PC-9 (cell line): ENCODE data around the gene FAM3B. TPM values are rescaled to one million over a fixed set of nuclear protein-coding genes. Genes with fewer than 3 reads are reported as not detected.
"Not testable (repeated sequence)": the region's sequence is repeated elsewhere in the genome, so short reads cannot be mapped to it uniquely, and the experiment has no call there.

ENCODE experiments used
- BruUV-seq: library from RNA; stranded (reverse); fragments of 400-500 nt; replicated peaks from 2 replicates; lab custom pipeline; 2021; lab: Mats Ljungman, UMichigan
- CTCF ChIA-PET: fragments of 300-600 bp; sonication (Branson Sonifier 250); formaldehyde crosslinking; loops from one replicate; lab custom pipeline; 2022; ENCODE audit warnings: antibody characterized with exemption; lab: Charles Lee
- POLR2A ChIA-PET: fragments of 300-600 bp; sonication (Branson Sonifier 250); formaldehyde crosslinking; loops from one replicate; lab custom pipeline; 2022; ENCODE audit warnings: antibody characterized with exemption; ENCODE audit not compliant: unreplicated experiment; lab: Charles Lee
- DNase-seq, 2 experiments: peaks; one replicate each; pipeline versions ENCODE4 v3.0.0 to v3.0.0-alpha.2; 2015 to 2022; ENCODE audit warnings: mixed read lengths in 1 of 2
- H2AFZ ChIP-seq: fragments of 200-600 bp; sonication (generic); 2 replicates; pipeline ENCODE4 v1.8.1; 2017; ENCODE audit warnings: antibody characterized with exemption
- H3F3A ChIP-seq: fragments of 200-600 bp; sonication (generic); 2 replicates; pipeline ENCODE4 v1.8.1; 2017; ENCODE audit warnings: antibody characterized with exemption, mild to moderate bottlenecking, low read depth; ENCODE audit not compliant: insufficient read depth
- H3K27ac ChIP-seq: fragments of 200-600 bp; sonication (generic); 2 replicates; pipeline ENCODE4 v1.6.1; 2016; ENCODE audit warnings: mixed run types
- H3K27me3 ChIP-seq: fragments of 200-600 bp; sonication (generic); 2 replicates; pipeline ENCODE4 v1.6.1; 2016; ENCODE audit warnings: low read depth, mixed run types; ENCODE audit not compliant: insufficient read depth
- H3K36me3 ChIP-seq: fragments of 200-600 bp; sonication (generic); 2 replicates; pipeline ENCODE4 v1.6.1; 2016; ENCODE audit warnings: low read depth, mixed run types
- H3K4me1 ChIP-seq: fragments of 200-600 bp; sonication (generic); replicated peaks from 2 replicates; pipeline ENCODE4 v1.6.1; 2016; ENCODE audit warnings: mixed run types; ENCODE audit not compliant: insufficient read depth
- H3K4me2 ChIP-seq: fragments of 200-600 bp; sonication (generic); 2 replicates; pipeline ENCODE4 v1.6.1; 2017; ENCODE audit warnings: mixed run types
- H3K4me3 ChIP-seq: fragments of 200-600 bp; sonication (generic); 2 replicates; pipeline ENCODE4 v1.6.1; 2016; ENCODE audit warnings: mixed run types
- H3K79me2 ChIP-seq: fragments of 200-600 bp; sonication (generic); 2 replicates; pipeline ENCODE4 v1.6.1; 2017; ENCODE audit warnings: low read depth, mixed run types
- H3K9me2 ChIP-seq: fragments of 200-600 bp; sonication (generic); 2 replicates; pipeline ENCODE4 v1.8.1; 2017; ENCODE audit warnings: mild to moderate bottlenecking; ENCODE audit not compliant: insufficient read depth
- H3K9me3 ChIP-seq: fragments of 200-600 bp; sonication (generic); 2 replicates; pipeline ENCODE4 v1.8.1; 2016; ENCODE audit warnings: low read depth; ENCODE audit not compliant: insufficient read depth
- H4K20me1 ChIP-seq: fragments of 200-600 bp; sonication (generic); 2 replicates; pipeline ENCODE4 v1.8.1; 2017; ENCODE audit not compliant: insufficient read depth
- CTCF ChIP-seq: fragments of 200-600 bp; sonication (generic); conservative IDR thresholded peaks from 2 replicates; pipeline ENCODE4 v1.6.1; 2017; ENCODE audit warnings: mixed run types, antibody characterized with exemption, mild to moderate bottlenecking, moderate library complexity
- EZH2 ChIP-seq: fragments of 200-600 bp; sonication (generic); IDR thresholded peaks from 2 replicates; pipeline ENCODE4 v1.8.0; 2017; ENCODE audit warnings: antibody characterized with exemption, low read depth
- intact Hi-C: fragments of 100-400 bp; cut with micrococcal nuclease; formaldehyde crosslinking; loops from one replicate; pipeline ENCODE4 v1.10.0; 2022; ENCODE audit not compliant: unreplicated experiment
- total RNA-seq: library from RNA; stranded (reverse); gene quantifications from 2 replicates; pipeline ENCODE4 v1.2.3, GENCODE V29; 2021

The FAM3B gene
- total RNA-seq, 1 experiment from 2014 or later, result not detected

DNA sequence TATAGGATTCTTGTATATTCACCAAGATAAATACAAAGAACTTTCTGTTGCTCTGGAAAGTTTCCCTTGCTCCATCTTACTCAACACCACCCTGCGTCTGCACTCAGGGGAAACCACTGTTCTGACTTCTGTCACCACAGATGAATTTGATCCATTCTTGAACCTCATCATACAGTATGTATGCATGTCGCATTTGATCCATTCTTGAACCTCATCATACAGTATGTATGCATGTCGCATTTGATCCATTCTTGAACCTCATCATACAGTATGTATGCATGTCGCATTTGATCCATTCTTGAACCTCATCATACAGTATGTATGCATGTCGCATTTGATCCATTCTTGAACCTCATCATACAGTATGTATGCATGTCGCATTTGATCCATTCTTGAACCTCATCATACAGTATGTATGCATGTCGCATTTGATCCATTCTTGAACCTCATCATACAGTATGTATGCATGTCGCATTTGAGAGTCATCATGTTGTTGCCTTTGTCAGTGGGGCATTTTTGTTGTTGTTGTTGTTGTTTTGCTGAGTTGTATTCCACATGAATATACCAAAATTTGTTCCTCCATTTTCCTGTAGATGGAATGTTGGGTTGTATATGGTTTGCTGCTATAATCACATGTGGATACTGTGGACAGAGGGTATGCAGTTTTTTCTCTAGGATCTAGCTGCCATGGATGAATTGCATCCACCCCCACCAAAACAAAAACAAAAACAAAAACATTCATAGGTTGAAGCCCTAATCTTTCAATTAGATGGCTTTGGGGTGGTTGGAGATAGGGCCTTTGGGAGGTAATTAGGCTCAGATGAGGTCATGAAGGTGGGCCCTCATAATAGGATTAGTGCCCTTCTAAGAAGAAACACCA lies 3.1 kb upstream of the FAM3B start:
- H3K9me3 ChIP-seq, H3K79me2 ChIP-seq, H2AFZ ChIP-seq, H3K4me3 ChIP-seq, DNase-seq, H3K4me1 ChIP-seq, H3F3A ChIP-seq, POLR2A ChIA-PET, H3K36me3 ChIP-seq, intact Hi-C loops, CTCF ChIA-PET, H3K9me2 ChIP-seq, H3K27ac ChIP-seq, H4K20me1 ChIP-seq, BruUV-seq, H3K4me2 ChIP-seq: not testable (repeated sequence)
- H3K27me3 ChIP-seq, result peaks cover 52% of the 10 kb centered on the region
- 0 out of 2 replicates have a peak, but pooled peaks have one; percentile 71 for TF ChIP-seq EZH2

- H3K27ac ChIP-seq, result no peak overlapping the region
- H3K79me2 ChIP-seq, result no peaks in the 10 kb centered on the region
- H3K4me1 ChIP-seq, result no peaks in the 10 kb centered on the region
- intact Hi-C loops, result no loop called here
- no peaks in the 10 kb centered on the region for H3K9me2 ChIP-seq
- H3K9me3 ChIP-seq, result no peaks in the 10 kb centered on the region
- no peak overlapping the region for H2AFZ ChIP-seq
- ChIA-PET CTCF (no interaction called here), POLR2A (no interaction called here)
- no TSS peak for BruUV-seq
- TF ChIP-seq EZH2 (no peak), CTCF (no peak)
- H3K4me2 ChIP-seq, result no peak overlapping the region
- peaks cover 40% of the 10 kb centered on the region for H3K27me3 ChIP-seq
- no peaks in the 10 kb centered on the region for H4K20me1 ChIP-seq
- H3K36me3 ChIP-seq, result no peaks in the 10 kb centered on the region
- DNase-seq, result no peak
- no peaks in the 10 kb centered on the region for H3F3A ChIP-seq
- no peak overlapping the region for H3K4me3 ChIP-seq
Observed at GRCh38 chr21:41315726-41316125, 875 bp upstream of the FAM3B start.

- no peaks in the 10 kb centered on the region for H3K36me3 ChIP-seq
- POLR2A ChIA-PET, result no interaction called here
- H3K9me2 ChIP-seq, result no peaks in the 10 kb centered on the region
- TF ChIP-seq CTCF (no peak), EZH2 (no peak)
- CTCF ChIA-PET, result no interaction called here
- H3K4me2 ChIP-seq, result no peak overlapping the region
- no peak overlapping the region for H3K4me3 ChIP-seq
- no peaks in the 10 kb centered on the region for H3K79me2 ChIP-seq
- no peak overlapping the region for H3K27ac ChIP-seq
- H3K4me1 ChIP-seq, result no peaks in the 10 kb centered on the region
- H3K27me3 ChIP-seq, result peaks cover 39% of the 10 kb centered on the region
- no peaks in the 10 kb centered on the region for H3F3A ChIP-seq
- no peak for DNase-seq
- H2AFZ ChIP-seq, result no peak overlapping the region
- no peaks in the 10 kb centered on the region for H4K20me1 ChIP-seq
- no peaks in the 10 kb centered on the region for H3K9me3 ChIP-seq
- intact Hi-C loops, result no loop called here
- BruUV-seq, result no TSS peak
Observed at GRCh38 chr21:41317063-41317392, 427 bp downstream of the FAM3B start.
